GM12878 (cell line): Measurements from ENCODE around the gene SLC2A3. TPM values are rescaled to one million over a fixed set of nuclear protein-coding genes. Genes with fewer than 3 reads are reported as not detected.
A peak's percentile ranks its signal among the peaks of the same experiment; 100 is the strongest.

Experiments
- ATF3 ChIP-seq: IDR thresholded peaks from 2 replicates; pipeline ENCODE4 v1.6.1; 2011; ENCODE audit warnings: low read depth, mild to moderate bottlenecking, low read length, moderate library complexity, borderline replicate concordance; ENCODE audit errors: extremely low read depth
- ATF7 ChIP-seq: fragments of 450-650 bp; IDR thresholded peaks from 2 replicates; pipeline ENCODE4 v1.6.1; 2016; ENCODE audit warnings: low read depth, mild to moderate bottlenecking
- BACH1 ChIP-seq: fragments of 450-650 bp; IDR thresholded peaks from 2 replicates; pipeline ENCODE4 v1.6.1; 2017; ENCODE audit warnings: mild to moderate bottlenecking, borderline replicate concordance
- BCL11A ChIP-seq: IDR thresholded peaks from 2 replicates; pipeline ENCODE4 v1.6.1; 2011; ENCODE audit warnings: low read depth, low read length
- CREB1 ChIP-seq: IDR thresholded peaks from 2 replicates; pipeline ENCODE4 v1.6.1; 2012; ENCODE audit warnings: low read depth, mild to moderate bottlenecking, inconsistent platforms
- EGR1 ChIP-seq, 2 experiments: IDR thresholded peaks; 1 replicate in 1 of 2; 2 replicates in 1 of 2; pipeline ENCODE4 v1.6.1; 2011 to 2012; ENCODE audit warnings: low read depth in 2 of 2, low read length in 2 of 2, borderline replicate concordance in 1 of 2, mild to moderate bottlenecking in 1 of 2, moderate library complexity in 1 of 2
- MEF2B ChIP-seq: fragments of 450-650 bp; IDR thresholded peaks from 2 replicates; pipeline ENCODE4 v1.6.1; 2018; ENCODE audit warnings: mild to moderate bottlenecking, moderate library complexity; ENCODE audit not compliant: partially characterized antibody, poor library complexity, severe bottlenecking
- NBN ChIP-seq: fragments of 450-650 bp; IDR thresholded peaks from 2 replicates; pipeline ENCODE4 v1.6.1; 2016
- POLR2A ChIP-seq: IDR thresholded peaks from 2 replicates; pipeline ENCODE4 v1.6.1; 2011; ENCODE audit warnings: low read depth, mild to moderate bottlenecking, low read length
- POLR2AphosphoS2 ChIP-seq: IDR thresholded peaks from 2 replicates; pipeline ENCODE4 v1.6.1; 2011; ENCODE audit warnings: low read depth, mild to moderate bottlenecking, low read length, improper control_type of control experiment, moderate library complexity
- POLR2AphosphoS5 ChIP-seq: IDR thresholded peaks from 2 replicates; pipeline ENCODE4 v1.6.1; 2011; ENCODE audit warnings: mild to moderate bottlenecking, low read length, inconsistent platforms
- POU2F2 ChIP-seq: IDR thresholded peaks from 3 replicates; pipeline ENCODE4 v1.6.1; 2011; ENCODE audit warnings: low read depth, mild to moderate bottlenecking, low read length, borderline replicate concordance
- RUNX3 ChIP-seq: IDR thresholded peaks from 2 replicates; pipeline ENCODE4 v1.6.1; 2012; ENCODE audit warnings: low read length, inconsistent platforms
- SMAD1 ChIP-seq: fragments of 450-650 bp; IDR thresholded peaks from 2 replicates; pipeline ENCODE4 v1.6.1; 2018; ENCODE audit warnings: mild to moderate bottlenecking, low read depth; ENCODE audit not compliant: partially characterized antibody
- TAF1 ChIP-seq: IDR thresholded peaks from 2 replicates; pipeline ENCODE4 v1.6.1; 2011; ENCODE audit warnings: mild to moderate bottlenecking, low read depth, low read length, borderline replicate concordance
- TCF12 ChIP-seq: IDR thresholded peaks from 2 replicates; pipeline ENCODE4 v1.6.1; 2011; ENCODE audit warnings: low read depth, mild to moderate bottlenecking, low read length
- YY1 ChIP-seq: IDR thresholded peaks from 2 replicates; pipeline ENCODE4 v1.6.1; 2011; ENCODE audit warnings: low read depth, mild to moderate bottlenecking, low read length
- ZNF24 ChIP-seq: fragments of 450-650 bp; IDR thresholded peaks from 2 replicates; pipeline ENCODE4 v1.6.1; 2017; ENCODE audit warnings: antibody characterized with exemption, mild to moderate bottlenecking
- polyA plus RNA-seq, 11 experiments: library from polyadenylated mRNA; depleted of rRNA in 4 of 11; unstranded in 6 of 11; stranded (reverse) in 5 of 11; fragments of >200 nt; fragmentation: Nextera tagmentation in 4 of 11; fragmentation: Illumina TruSeq in 1 of 11; extraction: Ambion mirVana in 4 of 11; extraction: Trizol in 1 of 11; gene quantifications; 1 replicate in 1 of 11; 2 replicates in 10 of 11; pipeline versions ENCODE4 v1.2.1 to v1.2.3, GENCODE V29; 2011 to 2016; ENCODE audit warnings: inconsistent platforms in 2 of 11, missing spikeins in 2 of 11, low read depth in 1 of 11
- total RNA-seq, 4 experiments: library from RNA; depleted of rRNA in 3 of 4; stranded (reverse); fragments of >200 nt in 3 of 4; fragmentation: Illumina TruSeq in 1 of 4; extraction: Trizol in 1 of 4; gene quantifications; 2 replicates each; pipeline versions ENCODE4 v1.2.1 to v1.2.3, GENCODE V29; 2013 to 2021
- TF ChIP-seq, protein P1 (sequence below): fragments of 450-650 bp; IDR thresholded peaks from 2 replicates; pipeline ENCODE4 v1.6.1; 2017; ENCODE audit warnings: borderline replicate concordance
- TF ChIP-seq, protein P2 (sequence below): fragments of 450-650 bp; IDR thresholded peaks from 2 replicates; pipeline ENCODE4 v1.6.1; 2017; ENCODE audit warnings: low read depth, mild to moderate bottlenecking, moderate library complexity
- TF ChIP-seq, protein P3 (sequence below): fragments of 450-650 bp; IDR thresholded peaks from 2 replicates; pipeline ENCODE4 v1.6.1; 2016; ENCODE audit warnings: mild to moderate bottlenecking, moderate library complexity, borderline replicate concordance

Gene SLC2A3
- total and polyA plus RNA-seq, 10 of the 15 experiments (the other 5 are each of a cell fraction or from before 2014, with no cell fraction given), result 6.5 to 66.3 (median 11.2) TPM

GRCh38 chr12:7935590-7936581 is at the start of gene SLC2A3 (continued):
- TF ChIP-seq, protein P1, sequence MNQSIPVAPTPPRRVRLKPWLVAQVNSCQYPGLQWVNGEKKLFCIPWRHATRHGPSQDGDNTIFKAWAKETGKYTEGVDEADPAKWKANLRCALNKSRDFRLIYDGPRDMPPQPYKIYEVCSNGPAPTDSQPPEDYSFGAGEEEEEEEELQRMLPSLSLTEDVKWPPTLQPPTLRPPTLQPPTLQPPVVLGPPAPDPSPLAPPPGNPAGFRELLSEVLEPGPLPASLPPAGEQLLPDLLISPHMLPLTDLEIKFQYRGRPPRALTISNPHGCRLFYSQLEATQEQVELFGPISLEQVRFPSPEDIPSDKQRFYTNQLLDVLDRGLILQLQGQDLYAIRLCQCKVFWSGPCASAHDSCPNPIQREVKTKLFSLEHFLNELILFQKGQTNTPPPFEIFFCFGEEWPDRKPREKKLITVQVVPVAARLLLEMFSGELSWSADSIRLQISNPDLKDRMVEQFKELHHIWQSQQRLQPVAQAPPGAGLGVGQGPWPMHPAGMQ, result no peak
- TF ChIP-seq POLR2AphosphoS2, result peak; percentile 89
- peak; percentile 33; the same call in 1 of the 2 replicates for TF ChIP-seq CREB1
- no peak for TF ChIP-seq BACH1
- peak; percentile 71 for TF ChIP-seq RUNX3
- TF ChIP-seq ZNF24, result no peak
- 0 out of 3 replicates have a peak, but pooled peaks of 1 of the 2 experiments have one; percentile 51 for TF ChIP-seq EGR1 (IDR thresholded peaks at IDR 0.05; ENCODE audit: borderline replicate concordance in 1 of 2, low read depth in 2 of 2, low read length in 2 of 2)
- TF ChIP-seq, protein P2, sequence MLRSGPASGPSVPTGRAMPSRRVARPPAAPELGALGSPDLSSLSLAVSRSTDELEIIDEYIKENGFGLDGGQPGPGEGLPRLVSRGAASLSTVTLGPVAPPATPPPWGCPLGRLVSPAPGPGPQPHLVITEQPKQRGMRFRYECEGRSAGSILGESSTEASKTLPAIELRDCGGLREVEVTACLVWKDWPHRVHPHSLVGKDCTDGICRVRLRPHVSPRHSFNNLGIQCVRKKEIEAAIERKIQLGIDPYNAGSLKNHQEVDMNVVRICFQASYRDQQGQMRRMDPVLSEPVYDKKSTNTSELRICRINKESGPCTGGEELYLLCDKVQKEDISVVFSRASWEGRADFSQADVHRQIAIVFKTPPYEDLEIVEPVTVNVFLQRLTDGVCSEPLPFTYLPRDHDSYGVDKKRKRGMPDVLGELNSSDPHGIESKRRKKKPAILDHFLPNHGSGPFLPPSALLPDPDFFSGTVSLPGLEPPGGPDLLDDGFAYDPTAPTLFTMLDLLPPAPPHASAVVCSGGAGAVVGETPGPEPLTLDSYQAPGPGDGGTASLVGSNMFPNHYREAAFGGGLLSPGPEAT, result peak; percentile 76
- TF ChIP-seq, protein P3, sequence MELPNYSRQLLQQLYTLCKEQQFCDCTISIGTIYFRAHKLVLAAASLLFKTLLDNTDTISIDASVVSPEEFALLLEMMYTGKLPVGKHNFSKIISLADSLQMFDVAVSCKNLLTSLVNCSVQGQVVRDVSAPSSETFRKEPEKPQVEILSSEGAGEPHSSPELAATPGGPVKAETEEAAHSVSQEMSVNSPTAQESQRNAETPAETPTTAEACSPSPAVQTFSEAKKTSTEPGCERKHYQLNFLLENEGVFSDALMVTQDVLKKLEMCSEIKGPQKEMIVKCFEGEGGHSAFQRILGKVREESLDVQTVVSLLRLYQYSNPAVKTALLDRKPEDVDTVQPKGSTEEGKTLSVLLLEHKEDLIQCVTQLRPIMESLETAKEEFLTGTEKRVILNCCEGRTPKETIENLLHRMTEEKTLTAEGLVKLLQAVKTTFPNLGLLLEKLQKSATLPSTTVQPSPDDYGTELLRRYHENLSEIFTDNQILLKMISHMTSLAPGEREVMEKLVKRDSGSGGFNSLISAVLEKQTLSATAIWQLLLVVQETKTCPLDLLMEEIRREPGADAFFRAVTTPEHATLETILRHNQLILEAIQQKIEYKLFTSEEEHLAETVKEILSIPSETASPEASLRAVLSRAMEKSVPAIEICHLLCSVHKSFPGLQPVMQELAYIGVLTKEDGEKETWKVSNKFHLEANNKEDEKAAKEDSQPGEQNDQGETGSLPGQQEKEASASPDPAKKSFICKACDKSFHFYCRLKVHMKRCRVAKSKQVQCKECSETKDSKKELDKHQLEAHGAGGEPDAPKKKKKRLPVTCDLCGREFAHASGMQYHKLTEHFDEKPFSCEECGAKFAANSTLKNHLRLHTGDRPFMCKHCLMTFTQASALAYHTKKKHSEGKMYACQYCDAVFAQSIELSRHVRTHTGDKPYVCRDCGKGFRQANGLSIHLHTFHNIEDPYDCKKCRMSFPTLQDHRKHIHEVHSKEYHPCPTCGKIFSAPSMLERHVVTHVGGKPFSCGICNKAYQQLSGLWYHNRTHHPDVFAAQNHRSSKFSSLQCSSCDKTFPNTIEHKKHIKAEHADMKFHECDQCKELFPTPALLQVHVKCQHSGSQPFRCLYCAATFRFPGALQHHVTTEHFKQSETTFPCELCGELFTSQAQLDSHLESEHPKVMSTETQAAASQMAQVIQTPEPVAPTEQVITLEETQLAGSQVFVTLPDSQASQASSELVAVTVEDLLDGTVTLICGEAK, result no peak
- peak; percentile 71 for TF ChIP-seq TAF1
- TF ChIP-seq POLR2AphosphoS5, result peak; percentile 97
- 0 out of 2 replicates have a peak, but pooled peaks have one; percentile 13 for TF ChIP-seq YY1
- TF ChIP-seq ATF3, result no peak
- TF ChIP-seq POLR2A, result peak; percentile 69
- TF ChIP-seq SMAD1, result peak; percentile 88
- TF ChIP-seq MEF2B, result no peak
- TF ChIP-seq BCL11A, result no peak
- peak; percentile 73; the same call in 2 of the 3 replicates for TF ChIP-seq POU2F2
- TF ChIP-seq TCF12, result peak; percentile 28; the same call in 1 of the 2 replicates
- TF ChIP-seq ATF7, result peak; percentile 44
- 0 out of 2 replicates have a peak, but pooled peaks have one; percentile 12 for TF ChIP-seq NBN
